ENCODE results near the gene ACAP1. TPM values are rescaled to one million over a fixed set of nuclear protein-coding genes. Genes with fewer than 3 reads are reported as not detected.

The ACAP1 gene
- total RNA-seq, 1 donor from 2014 or later, result 16.0 TPM

DNA sequence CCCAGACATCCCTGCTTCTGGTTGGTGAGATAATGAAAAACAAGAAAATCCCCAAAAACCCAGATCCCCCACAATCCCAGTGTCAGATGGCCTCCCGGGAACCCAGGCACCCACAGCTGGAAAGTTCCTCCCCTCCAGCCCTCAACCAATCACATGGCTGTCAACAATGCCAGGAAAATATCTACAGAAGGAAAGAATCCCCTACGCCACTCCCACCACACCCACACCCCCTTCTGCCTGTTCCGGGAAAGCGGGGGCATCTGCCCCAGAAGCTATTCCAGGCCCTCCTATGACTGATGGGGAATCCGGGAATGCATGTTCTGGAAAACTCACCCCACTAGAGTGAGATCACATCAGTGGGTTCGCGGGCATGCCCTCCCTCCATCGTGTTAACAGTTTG, 20.4 kb downstream of the ACAP1 start:
- Histone ChIP-seq H3K9me3 (ENCODE audit: insufficient read depth, low read depth, low read length) (no peaks in the 10 kb centered on the region), H3K36me3 (ENCODE audit: insufficient read depth, low read length) (no peaks in the 10 kb centered on the region), H3K79me2 (ENCODE audit: insufficient read depth, low read length) (peaks cover 27% of the 10 kb centered on the region), H3K9ac (ENCODE audit: low read length) (no peak overlapping the region), H4K20me1 (ENCODE audit: insufficient read depth, low read length) (peaks cover 25% of the 10 kb centered on the region), H3K4me2 (ENCODE audit: low read length) (no peak overlapping the region), H3K4me3 (ENCODE audit: insufficient read depth, low read depth, low read length) (no peak overlapping the region), H3K27ac (ENCODE audit: low read depth, low read length) (no peak overlapping the region), H3K27me3 (ENCODE audit: insufficient read depth, low read length) (peaks cover 3% of the 10 kb centered on the region), H2AFZ (ENCODE audit: low read depth, low read length) (no peak overlapping the region), H3K4me1 (ENCODE audit: insufficient read depth, low read length) (peaks cover 25% of the 10 kb centered on the region)
- Mint-ChIP-seq H3K9me3 (ENCODE audit: unreplicated experiment) (no peaks in the 10 kb centered on the region), H3K27me3 (ENCODE audit: low read depth, unreplicated experiment) (no peaks in the 10 kb centered on the region), H3K4me1 (ENCODE audit: low read depth, unreplicated experiment) (peaks cover 15% of the 10 kb centered on the region), H3K36me3 (ENCODE audit: low read depth, unreplicated experiment) (no peaks in the 10 kb centered on the region), H3K27ac (ENCODE audit: unreplicated experiment) (peak overlapping the region; percentile 18), H3K4me3 (ENCODE audit: unreplicated experiment) (peak overlapping the region; percentile 34)
- no peak for FAIRE-seq
- TF ChIP-seq, protein P1, sequence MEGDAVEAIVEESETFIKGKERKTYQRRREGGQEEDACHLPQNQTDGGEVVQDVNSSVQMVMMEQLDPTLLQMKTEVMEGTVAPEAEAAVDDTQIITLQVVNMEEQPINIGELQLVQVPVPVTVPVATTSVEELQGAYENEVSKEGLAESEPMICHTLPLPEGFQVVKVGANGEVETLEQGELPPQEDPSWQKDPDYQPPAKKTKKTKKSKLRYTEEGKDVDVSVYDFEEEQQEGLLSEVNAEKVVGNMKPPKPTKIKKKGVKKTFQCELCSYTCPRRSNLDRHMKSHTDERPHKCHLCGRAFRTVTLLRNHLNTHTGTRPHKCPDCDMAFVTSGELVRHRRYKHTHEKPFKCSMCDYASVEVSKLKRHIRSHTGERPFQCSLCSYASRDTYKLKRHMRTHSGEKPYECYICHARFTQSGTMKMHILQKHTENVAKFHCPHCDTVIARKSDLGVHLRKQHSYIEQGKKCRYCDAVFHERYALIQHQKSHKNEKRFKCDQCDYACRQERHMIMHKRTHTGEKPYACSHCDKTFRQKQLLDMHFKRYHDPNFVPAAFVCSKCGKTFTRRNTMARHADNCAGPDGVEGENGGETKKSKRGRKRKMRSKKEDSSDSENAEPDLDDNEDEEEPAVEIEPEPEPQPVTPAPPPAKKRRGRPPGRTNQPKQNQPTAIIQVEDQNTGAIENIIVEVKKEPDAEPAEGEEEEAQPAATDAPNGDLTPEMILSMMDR (IDR thresholded peaks at IDR 0.05; ENCODE audit: insufficient read depth, low read depth, low read length), result no peak
- no peak for TF ChIP-seq EZH2 (IDR thresholded peaks at IDR 0.05; ENCODE audit: insufficient read depth, low read length)
- no peak for DNase-seq (ENCODE audit: low read depth)

DNA sequence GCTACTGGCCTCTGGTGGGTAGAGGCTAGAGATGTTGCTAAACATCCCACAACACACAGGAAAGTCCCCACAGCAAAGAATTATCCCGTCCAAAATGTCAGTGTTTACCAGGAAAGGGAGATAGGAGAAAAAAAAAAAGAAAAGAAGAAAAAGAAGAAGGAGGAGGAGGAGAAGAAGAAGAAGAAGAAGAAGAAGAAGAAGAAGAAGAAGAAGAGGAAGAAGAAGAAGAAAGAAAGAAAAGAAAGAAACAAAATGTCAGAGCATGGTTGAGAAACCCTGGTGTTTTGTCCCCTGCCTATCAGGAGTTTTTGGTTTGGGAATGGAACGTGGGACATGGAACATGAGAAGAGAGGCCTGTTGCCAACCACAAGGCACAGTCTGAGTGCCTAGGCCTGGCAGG, 21.1 kb downstream of the ACAP1 start:
- Histone ChIP-seq H3K9ac (ENCODE audit: low read length) (no peak overlapping the region), H3K4me1 (ENCODE audit: insufficient read depth, low read length) (peaks cover 23% of the 10 kb centered on the region), H3K27ac (ENCODE audit: low read depth, low read length) (no peak overlapping the region), H3K4me3 (ENCODE audit: insufficient read depth, low read depth, low read length) (no peak overlapping the region), H3K36me3 (ENCODE audit: insufficient read depth, low read length) (no peaks in the 10 kb centered on the region), H3K4me2 (ENCODE audit: low read length) (no peak overlapping the region), H3K79me2 (ENCODE audit: insufficient read depth, low read length) (peaks cover 23% of the 10 kb centered on the region), H3K9me3 (ENCODE audit: insufficient read depth, low read depth, low read length) (no peaks in the 10 kb centered on the region), H4K20me1 (ENCODE audit: insufficient read depth, low read length) (peaks cover 25% of the 10 kb centered on the region), H2AFZ (ENCODE audit: low read depth, low read length) (no peak overlapping the region), H3K27me3 (ENCODE audit: insufficient read depth, low read length) (peaks cover 3% of the 10 kb centered on the region)
- Mint-ChIP-seq H3K27ac (ENCODE audit: unreplicated experiment) (no peak overlapping the region), H3K4me1 (ENCODE audit: low read depth, unreplicated experiment) (peaks cover 15% of the 10 kb centered on the region), H3K36me3 (ENCODE audit: low read depth, unreplicated experiment) (no peaks in the 10 kb centered on the region), H3K9me3 (ENCODE audit: unreplicated experiment) (no peaks in the 10 kb centered on the region), H3K27me3 (ENCODE audit: low read depth, unreplicated experiment) (no peaks in the 10 kb centered on the region), H3K4me3 (ENCODE audit: unreplicated experiment) (no peak overlapping the region)
- DNase-seq (ENCODE audit: low read depth) (no peak), FAIRE-seq (no peak)
- TF ChIP-seq, protein P1 (IDR thresholded peaks at IDR 0.05; ENCODE audit: insufficient read depth, low read depth, low read length), result no peak
- no peak for TF ChIP-seq EZH2 (IDR thresholded peaks at IDR 0.05; ENCODE audit: insufficient read depth, low read length)

DNA sequence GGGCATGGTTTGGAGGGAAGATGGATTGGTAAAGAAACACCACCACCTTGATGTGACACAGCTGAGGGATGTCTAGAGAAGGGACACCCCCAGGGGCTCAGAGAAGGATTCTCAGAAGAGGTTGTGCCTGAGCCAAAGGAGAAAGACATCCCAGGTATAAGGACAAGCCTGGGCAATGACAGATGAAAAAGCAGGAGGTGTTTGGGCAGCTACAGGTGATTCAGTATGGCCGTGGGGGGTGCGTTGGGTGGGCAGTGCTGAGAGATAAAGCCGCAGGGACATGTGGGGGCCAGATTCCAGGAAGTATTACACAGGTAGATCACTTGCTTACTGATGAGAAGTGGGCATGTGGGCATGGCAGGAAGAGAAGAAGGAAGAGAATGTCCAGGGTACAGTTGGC, 25.6 kb downstream of the ACAP1 start:
- Mint-ChIP-seq H3K4me3 (ENCODE audit: unreplicated experiment) (peak overlapping the region; percentile 6), H3K27ac (ENCODE audit: unreplicated experiment) (no peak overlapping the region), H3K36me3 (ENCODE audit: low read depth, unreplicated experiment) (no peaks in the 10 kb centered on the region), H3K4me1 (ENCODE audit: low read depth, unreplicated experiment) (no peaks in the 10 kb centered on the region), H3K27me3 (ENCODE audit: low read depth, unreplicated experiment) (peaks cover 4% of the 10 kb centered on the region), H3K9me3 (ENCODE audit: unreplicated experiment) (no peaks in the 10 kb centered on the region)
- H3K9me3 ChIP-seq (ENCODE audit: insufficient read depth, low read depth, low read length), result no peaks in the 10 kb centered on the region
- H3K79me2 ChIP-seq (ENCODE audit: insufficient read depth, low read length), result no peaks in the 10 kb centered on the region
- no peak overlapping the region for H3K4me3 ChIP-seq (ENCODE audit: insufficient read depth, low read depth, low read length)
- no peak overlapping the region for H3K4me2 ChIP-seq (ENCODE audit: low read length)
- H3K36me3 ChIP-seq (ENCODE audit: insufficient read depth, low read length), result no peaks in the 10 kb centered on the region
- no peak overlapping the region for H3K27ac ChIP-seq (ENCODE audit: low read depth, low read length)
- DNase-seq (ENCODE audit: low read depth), result no peak
- H3K27me3 ChIP-seq (ENCODE audit: insufficient read depth, low read length), result peaks cover 2% of the 10 kb centered on the region
- no peak overlapping the region for H3K9ac ChIP-seq (ENCODE audit: low read length)
- H3K4me1 ChIP-seq (ENCODE audit: insufficient read depth, low read length), result no peaks in the 10 kb centered on the region
- no peak overlapping the region for H2AFZ ChIP-seq (ENCODE audit: low read depth, low read length)
- H4K20me1 ChIP-seq (ENCODE audit: insufficient read depth, low read length), result no peaks in the 10 kb centered on the region
- TF ChIP-seq, protein P1 (IDR thresholded peaks at IDR 0.05; ENCODE audit: insufficient read depth, low read depth, low read length), result no peak
- FAIRE-seq, result no peak
